ENCODE results near the gene TMEM53. TPM values are rescaled to one million over a fixed set of nuclear protein-coding genes. Genes with fewer than 3 reads are reported as not detected.

TMEM53 gene
- total RNA-seq (1 to 10 TPM; 2.6 to 5.4 (median 3.7) TPM), polyA plus RNA-seq (10 to 100 TPM in 1 of 2 donors, 1 to 10 TPM in 1; 5.5 to 10.4 TPM)

DNA sequence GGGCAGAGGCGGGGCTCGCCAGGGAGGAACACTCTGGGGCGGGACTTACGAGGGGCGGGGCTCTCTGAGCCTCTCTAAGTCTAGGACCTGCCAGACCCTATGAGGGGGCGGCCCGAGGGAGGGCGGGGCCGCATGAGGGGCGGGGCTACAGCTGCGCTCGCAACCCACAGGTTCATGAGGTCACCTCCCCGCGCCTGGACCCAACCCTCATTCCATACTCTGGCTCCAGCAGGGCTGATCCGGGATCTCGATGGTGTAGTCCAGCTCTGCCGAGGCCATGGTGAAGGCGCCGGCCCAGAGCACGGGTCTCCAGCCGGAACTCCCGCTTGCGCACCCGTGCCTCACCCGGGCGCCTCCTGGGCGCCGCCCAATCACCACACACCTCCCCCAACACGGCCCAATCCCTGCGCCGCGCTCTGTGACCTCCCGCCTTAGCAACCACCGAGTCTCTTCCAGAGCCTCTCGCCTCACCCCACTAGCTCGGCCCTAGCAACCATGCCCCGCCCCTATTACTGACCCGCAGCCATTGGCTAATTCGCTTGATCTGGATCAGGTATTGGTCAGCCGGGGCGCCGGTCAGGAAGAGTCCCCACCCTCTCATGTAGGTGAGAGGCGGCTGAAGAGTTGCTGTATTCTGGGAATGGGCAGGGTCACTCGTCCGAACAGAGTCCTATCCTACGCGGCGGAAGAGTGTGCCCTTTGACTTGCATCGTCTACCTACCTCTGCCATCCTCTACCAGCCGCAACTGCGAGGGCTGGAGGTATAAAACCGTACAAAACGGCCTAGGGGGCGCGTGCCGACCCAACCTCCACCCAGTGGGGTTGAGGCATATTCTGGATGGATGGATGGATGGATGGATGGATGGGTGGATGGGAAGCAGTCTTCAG is at the start of gene TMEM53, which contains the start of gene ARMH1:
TMEM53 (minus strand) TSS at position 369 of the 888 bp plus-strand sequence; CDS start at position 279, 90 bp downstream.
ARMH1 (plus strand) TSS at position 602 of the 888 bp plus-strand sequence. CDS start 14,984 bp downstream, outside the sequence.
- peak; percentile 92 to 96 (median 95) for ATAC-seq
- FAIRE-seq = peak; percentile 59
- no peaks in the 10 kb centered on the region for H3K9me3 ChIP-seq
- H3K36me3 ChIP-seq = no peaks in the 10 kb centered on the region
- no peak for TF ChIP-seq CTCF (IDR thresholded peaks at IDR 0.05)
- intact Hi-C loops (cut with DNase I) = no loop called here
- peak; percentile 96 to 100 (median 100) for DNase-seq
- peaks cover 0 to 21% (median 0%) of the 10 kb centered on the region in 3 donors for H3K4me1 ChIP-seq
- WGBS, 2 donors = 0 to 1% methylated on average over 53 to 56 of the region's 56 CpGs
- H3K27me3 ChIP-seq = no peaks in the 10 kb centered on the region
- H3K27ac ChIP-seq = peak within 1 kb of the TSS; percentile 92 to 98 (median 97)
- peak within 1 kb of the TSS; percentile 36 to 65 (median 54) for H3K4me3 ChIP-seq

- no peaks in the 10 kb centered on the region for H3K9me3 ChIP-seq
- H3K36me3 ChIP-seq = no peaks in the 10 kb centered on the region
- no peak for TF ChIP-seq CTCF (IDR thresholded peaks at IDR 0.05)
- no peaks in the 10 kb centered on the region for H3K27me3 ChIP-seq
- DNase-seq = peak in 1 of 6 donors; percentile 56
- H3K4me1 ChIP-seq = no peaks in the 10 kb centered on the region
- no peak for ATAC-seq
- no peak overlapping the region for H3K27ac ChIP-seq
- no peak for FAIRE-seq
- 83 to 85% methylated on average over 26 to 28 of the region's 28 CpGs for WGBS, 2 donors
- H3K4me3 ChIP-seq = no peak overlapping the region
- intact Hi-C loops (cut with DNase I) = no loop called here
These were observed 49.4 kb upstream of the TMEM53 start for GRCh38 chr1:44723496-44724295.

DNA sequence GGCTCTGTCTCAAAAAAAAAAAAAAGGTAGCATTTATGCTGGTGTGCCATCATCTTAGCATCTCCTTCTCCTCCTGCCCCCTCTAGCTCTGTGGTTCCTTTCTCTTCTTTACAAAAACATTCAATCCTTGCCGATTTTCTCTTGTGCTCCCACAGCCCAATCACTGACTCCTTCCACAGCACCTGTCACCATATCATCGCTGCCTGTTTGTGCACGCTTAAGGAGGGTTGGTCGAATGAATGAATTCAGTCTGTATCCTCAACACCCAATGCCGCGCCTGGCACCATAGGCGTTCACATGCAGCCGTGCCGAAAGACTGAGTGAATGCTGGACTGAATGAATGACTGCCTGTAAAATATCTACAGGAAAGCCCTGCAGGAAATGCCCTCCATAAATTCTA is 48.8 kb upstream of the TMEM53 start:
- no peak for TF ChIP-seq CTCF (IDR thresholded peaks at IDR 0.05)
- ATAC-seq (no peak), FAIRE-seq (no peak), DNase-seq (no peak)
- 84 to 89% methylated on average over 9 of the region's 9 CpGs for whole genome bisulfite sequencing, 2 donors
- intact Hi-C loops (cut with DNase I) = no loop called here
- no peaks in the 10 kb centered on the region for H3K4me1 ChIP-seq
- no peaks in the 10 kb centered on the region for H3K27me3 ChIP-seq
- no peaks in the 10 kb centered on the region for H3K9me3 ChIP-seq
- H3K4me3 ChIP-seq = no peak overlapping the region
- H3K36me3 ChIP-seq = no peaks in the 10 kb centered on the region
- H3K27ac ChIP-seq = no peak overlapping the region

DNA sequence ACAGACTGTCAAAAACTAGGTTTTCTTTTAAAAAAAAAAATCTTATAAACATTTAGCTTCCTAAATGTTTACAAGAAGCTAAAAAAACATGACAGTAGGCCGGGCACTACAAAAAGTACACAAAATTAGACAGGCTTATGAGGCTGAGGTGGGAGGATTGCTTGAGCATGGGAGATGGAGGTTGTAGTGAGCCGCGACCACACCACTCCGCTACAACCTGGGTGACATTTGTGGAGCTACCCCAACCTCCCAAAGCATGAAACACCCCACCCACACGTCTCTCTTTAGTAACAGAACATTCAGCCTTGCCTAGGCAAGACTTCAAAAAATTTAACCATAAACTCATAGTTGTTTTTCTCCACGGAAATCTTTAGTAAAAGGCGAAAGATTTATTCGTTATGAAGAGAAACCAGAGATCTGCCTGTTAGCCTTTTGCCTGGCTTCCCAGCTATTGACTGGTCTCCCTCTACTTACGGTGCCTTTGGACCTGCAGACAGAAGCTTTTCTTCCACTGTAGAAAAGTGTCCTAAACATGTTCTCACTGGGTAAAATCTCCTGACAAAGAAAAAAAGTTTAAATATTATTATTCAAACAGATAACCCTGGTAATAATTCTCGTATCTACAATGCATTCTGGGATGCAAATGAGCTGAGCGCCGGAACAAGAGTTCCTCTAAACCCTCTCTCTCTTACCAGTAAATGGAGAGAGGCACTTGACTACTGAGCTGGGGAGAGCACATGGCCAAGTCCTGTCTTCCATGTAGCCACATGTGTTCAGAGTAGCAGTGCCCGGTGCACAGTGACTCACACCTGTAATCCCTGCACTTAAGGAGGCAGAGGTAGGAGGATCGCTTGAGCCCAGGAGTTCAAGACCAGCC is 47.4 kb upstream of the TMEM53 start:
- Histone ChIP-seq H3K27me3 (no peaks in the 10 kb centered on the region), H3K27ac (peak overlapping the region; percentile 30 to 50 (median 40)), H3K36me3 (no peaks in the 10 kb centered on the region), H3K9me3 (no peaks in the 10 kb centered on the region), H3K4me1 (no peaks in the 10 kb centered on the region), H3K4me3 (no peak overlapping the region)
- TF ChIP-seq CTCF (IDR thresholded peaks at IDR 0.05) = no peak
- ATAC-seq (peak; percentile 82 to 89 (median 85)), DNase-seq (peak in 2 of 6 donors; percentile 46 to 61), FAIRE-seq (no peak)
- 32 to 41% methylated on average over 14 of the region's 14 CpGs for WGBS, 2 donors
- intact Hi-C loops (cut with DNase I) = no loop called here
